Stromal cell of bone marrow (primary cell): ENCODE data around the gene CTAG1A.
"Not testable (repeated sequence)": the region's sequence is repeated elsewhere in the genome, so short reads cannot be mapped to it uniquely, and the experiment has no call there.

Experiments used
- DNase-seq: peaks from one replicate; pipeline ENCODE4 v3.0.0-alpha.2; 2012; ENCODE audit warnings: low read depth

CTAG1A gene

GRCh38 chrX:154584585-154585183 lies at the start of gene CTAG1A:
Gene CTAG1A (plus strand): TSS chrX:154585133. CDS start chrX:154585207, 74 bp downstream.
- not testable (repeated sequence) for DNase-seq

- no peak for DNase-seq
Measured at GRCh38 chrX:154535892-154536291, 49.0 kb upstream of the CTAG1A start.

GRCh38 chrX:154539077-154539476 lies 45.9 kb upstream of the CTAG1A start:
- DNase-seq, result no peak

GRCh38 chrX:154540365-154540764 lies 44.6 kb upstream of the CTAG1A start:
- not testable (repeated sequence) for DNase-seq

- DNase-seq, result no peak
Measured at GRCh38 chrX:154540897-154541535, 43.9 kb upstream of the CTAG1A start.

- no peak for DNase-seq
Measured at GRCh38 chrX:154541589-154541895, 43.4 kb upstream of the CTAG1A start.

GRCh38 chrX:154541896-154542722 lies 42.8 kb upstream of the CTAG1A start:
- peak; percentile 87 for DNase-seq

- DNase-seq, result no peak
Measured at GRCh38 chrX:154542723-154543424, 42.1 kb upstream of the CTAG1A start.

- DNase-seq, result no peak
Measured at GRCh38 chrX:154545673-154546274, 39.2 kb upstream of the CTAG1A start.

GRCh38 chrX:154546354-154547244 lies 38.3 kb upstream of the CTAG1A start, which contains the start of gene G6PD:
Gene G6PD (minus strand): TSS chrX:154546846. CDS start chrX:154546155, 691 bp downstream.
- DNase-seq, result no peak

- peak; percentile 73 for DNase-seq
Measured at GRCh38 chrX:154547245-154548027, 37.5 kb upstream of the CTAG1A start, which contains the start of gene IKBKG. Gene IKBKG (plus strand): TSS chrX:154547620. CDS start chrX:154552003, 4,383 bp downstream.

GRCh38 chrX:154548028-154548316 lies 37.0 kb upstream of the CTAG1A start:
- DNase-seq, result no peak

GRCh38 chrX:154549766-154550165 lies 35.2 kb upstream of the CTAG1A start:
- no peak for DNase-seq

GRCh38 chrX:154552112-154552806 lies 32.7 kb upstream of the CTAG1A start:
- not testable (repeated sequence) for DNase-seq

GRCh38 chrX:154558060-154558690 lies 26.8 kb upstream of the CTAG1A start:
- DNase-seq, result not testable (repeated sequence)

GRCh38 chrX:154558896-154559295 lies 26.0 kb upstream of the CTAG1A start:
- DNase-seq, result not testable (repeated sequence)

- DNase-seq, result not testable (repeated sequence)
Measured at GRCh38 chrX:154560326-154560725, 24.6 kb upstream of the CTAG1A start.

- not testable (repeated sequence) for DNase-seq
Measured at GRCh38 chrX:154562295-154562694, 22.6 kb upstream of the CTAG1A start.

- DNase-seq, result not testable (repeated sequence)
Measured at GRCh38 chrX:154570361-154570760, 14.6 kb upstream of the CTAG1A start.
